Occipital lobe (tissue), 3 donors: Measurements from ENCODE around the gene OR8B12. TPM values are rescaled to one million over a fixed set of nuclear protein-coding genes. Genes with fewer than 3 reads are reported as not detected.
A peak's percentile ranks its signal among the peaks of the same experiment; 100 is the strongest.
"Not testable (repeated sequence)": the region's sequence is repeated elsewhere in the genome, so short reads cannot be mapped to it uniquely, and the experiment has no call there.

Source experiments
- DNase-seq: peaks from one replicate; lab custom pipeline; 2025; lab: John Stamatoyannopoulos, UW
- small RNA-seq: library from RNA; depleted of rRNA; stranded (forward); fragments of <200 nt; gene quantifications from one replicate; pipeline ENCODE3, GENCODE V24; 2014
- total RNA-seq: library from RNA; depleted of rRNA; stranded (reverse); fragments of >200 nt; gene quantifications from one replicate; pipeline ENCODE4 v1.2.3, GENCODE V29; 2014

The OR8B12 gene
- total RNA-seq, 1 donor from 2014 or later: not detected

- DNase-seq: no peak
Observed at GRCh38 chr11:124533626-124534025, 9.8 kb downstream of the OR8B12 start.

- DNase-seq: no peak
Observed at GRCh38 chr11:124520550-124520854, 23.0 kb downstream of the OR8B12 start.

- no peak for DNase-seq
Observed at GRCh38 chr11:124519850-124520549, 23.5 kb downstream of the OR8B12 start.

GRCh38 chr11:124518989-124519451, 24.4 kb downstream of the OR8B12 start:
- no peak for DNase-seq

GRCh38 chr11:124517314-124517713, 26.1 kb downstream of the OR8B12 start:
- DNase-seq: no peak

GRCh38 chr11:124514675-124515074, 28.8 kb downstream of the OR8B12 start:
- DNase-seq: not testable (repeated sequence)

GRCh38 chr11:124514131-124514530, 29.3 kb downstream of the OR8B12 start:
- no peak for DNase-seq

- no peak for DNase-seq
Observed at GRCh38 chr11:124511745-124512144, 31.7 kb downstream of the OR8B12 start.

GRCh38 chr11:124510279-124510678, 33.2 kb downstream of the OR8B12 start:
- no peak for DNase-seq

- DNase-seq: peak; percentile 58
Observed at GRCh38 chr11:124499711-124500110, 43.7 kb downstream of the OR8B12 start.

GRCh38 chr11:124493016-124493655, 50.3 kb downstream of the OR8B12 start:
- DNase-seq: no peak

Small RNAs within 50 kb of the gene (small RNA-seq; reads per million reads assigned to genes)
- not detected for gene OR8A3P

Other genes with a start within 250 kb of the OR8B12 start
- gene OR8D1, start 229.7 kb downstream of the OR8B12 start, total RNA-seq: not detected
- not detected for gene OR8D2, start 223.5 kb downstream of the OR8B12 start, total RNA-seq
- not detected for gene OR8B2, start 159.2 kb downstream of the OR8B12 start, total RNA-seq
- not detected for gene OR8B3, start 144.6 kb downstream of the OR8B12 start, total RNA-seq
- not detected for gene OR8B4, start 118.8 kb downstream of the OR8B12 start, total RNA-seq
- not detected for gene OR8B8, start 98.0 kb downstream of the OR8B12 start, total RNA-seq
- gene OR8A1, start 26.3 kb upstream of the OR8B12 start, total RNA-seq: not detected
- gene PANX3, start 67.8 kb upstream of the OR8B12 start, total RNA-seq: not detected
- gene TBRG1, start 79.2 kb upstream of the OR8B12 start, total RNA-seq: 42.7 TPM
- 9.7 TPM for gene SIAE, start 130.1 kb upstream of the OR8B12 start, total RNA-seq
- 5.1 TPM for gene SPA17, start 130.2 kb upstream of the OR8B12 start, total RNA-seq
- gene NRGN, start 196.3 kb upstream of the OR8B12 start, total RNA-seq: 2.7 TPM
- gene VSIG2, start 208.6 kb upstream of the OR8B12 start, total RNA-seq: not detected
- 3.7 TPM for gene ESAM, start 218.6 kb upstream of the OR8B12 start, total RNA-seq